Measurements from ENCODE around the gene MLLT6.

The MLLT6 gene

GRCh38 chr17:38742411-38743308 is 37.6 kb downstream of the MLLT6 start:
- DNase-seq (ENCODE audit: low spot score), result peak; percentile 77

GRCh38 chr17:38743556-38744171 is 38.6 kb downstream of the MLLT6 start:
- DNase-seq (ENCODE audit: low spot score), result no peak

GRCh38 chr17:38745545-38745944 is 40.5 kb downstream of the MLLT6 start:
- no peak for DNase-seq (ENCODE audit: low spot score)

- DNase-seq (ENCODE audit: low spot score), result no peak
Observed at GRCh38 chr17:38746004-38746848, 41.2 kb downstream of the MLLT6 start.

GRCh38 chr17:38746849-38747462 is 41.9 kb downstream of the MLLT6 start:
- no peak for DNase-seq (ENCODE audit: low spot score)

- peak; percentile 30 for DNase-seq (ENCODE audit: low spot score)
Observed at GRCh38 chr17:38747463-38748148, 42.5 kb downstream of the MLLT6 start.

GRCh38 chr17:38748149-38748891 is 43.2 kb downstream of the MLLT6 start, which contains the start of gene PCGF2:
TSS of gene PCGF2 (minus strand) at chr17:38748336. CDS start at chr17:38740402, 7,934 bp downstream.
- peak; percentile 82 for DNase-seq (ENCODE audit: low spot score)

- no peak for DNase-seq (ENCODE audit: low spot score)
Observed at GRCh38 chr17:38748892-38749222, 43.8 kb downstream of the MLLT6 start.

- DNase-seq (ENCODE audit: low spot score), result peak; percentile 24
Observed at GRCh38 chr17:38749223-38750043, 44.4 kb downstream of the MLLT6 start.

GRCh38 chr17:38750044-38750311 is 44.9 kb downstream of the MLLT6 start:
- no peak for DNase-seq (ENCODE audit: low spot score)

- DNase-seq (ENCODE audit: low spot score), result no peak
Observed at GRCh38 chr17:38750312-38751121, 45.4 kb downstream of the MLLT6 start.

- DNase-seq (ENCODE audit: low spot score), result no peak
Observed at GRCh38 chr17:38751144-38751807, 46.2 kb downstream of the MLLT6 start.

GRCh38 chr17:38751808-38752307 is 46.8 kb downstream of the MLLT6 start:
- DNase-seq (ENCODE audit: low spot score), result peak; percentile 84

- DNase-seq (ENCODE audit: low spot score), result peak; percentile 99
Observed at GRCh38 chr17:38752308-38753070, 47.4 kb downstream of the MLLT6 start, which contains the start of gene PSMB3. TSS of gene PSMB3 (plus strand) at chr17:38752741. CDS start at chr17:38752827, 86 bp downstream.

GRCh38 chr17:38753071-38753506 is 48.0 kb downstream of the MLLT6 start:
- DNase-seq (ENCODE audit: low spot score), result no peak

- DNase-seq (ENCODE audit: low spot score), result peak; percentile 27
Observed at GRCh38 chr17:38761612-38762011, 56.5 kb downstream of the MLLT6 start.

- DNase-seq (ENCODE audit: low spot score), result no peak
Observed at GRCh38 chr17:38762231-38762630, 57.2 kb downstream of the MLLT6 start.
